ENCODE results near the gene ARHGAP9.

The ARHGAP9 gene

DNA sequence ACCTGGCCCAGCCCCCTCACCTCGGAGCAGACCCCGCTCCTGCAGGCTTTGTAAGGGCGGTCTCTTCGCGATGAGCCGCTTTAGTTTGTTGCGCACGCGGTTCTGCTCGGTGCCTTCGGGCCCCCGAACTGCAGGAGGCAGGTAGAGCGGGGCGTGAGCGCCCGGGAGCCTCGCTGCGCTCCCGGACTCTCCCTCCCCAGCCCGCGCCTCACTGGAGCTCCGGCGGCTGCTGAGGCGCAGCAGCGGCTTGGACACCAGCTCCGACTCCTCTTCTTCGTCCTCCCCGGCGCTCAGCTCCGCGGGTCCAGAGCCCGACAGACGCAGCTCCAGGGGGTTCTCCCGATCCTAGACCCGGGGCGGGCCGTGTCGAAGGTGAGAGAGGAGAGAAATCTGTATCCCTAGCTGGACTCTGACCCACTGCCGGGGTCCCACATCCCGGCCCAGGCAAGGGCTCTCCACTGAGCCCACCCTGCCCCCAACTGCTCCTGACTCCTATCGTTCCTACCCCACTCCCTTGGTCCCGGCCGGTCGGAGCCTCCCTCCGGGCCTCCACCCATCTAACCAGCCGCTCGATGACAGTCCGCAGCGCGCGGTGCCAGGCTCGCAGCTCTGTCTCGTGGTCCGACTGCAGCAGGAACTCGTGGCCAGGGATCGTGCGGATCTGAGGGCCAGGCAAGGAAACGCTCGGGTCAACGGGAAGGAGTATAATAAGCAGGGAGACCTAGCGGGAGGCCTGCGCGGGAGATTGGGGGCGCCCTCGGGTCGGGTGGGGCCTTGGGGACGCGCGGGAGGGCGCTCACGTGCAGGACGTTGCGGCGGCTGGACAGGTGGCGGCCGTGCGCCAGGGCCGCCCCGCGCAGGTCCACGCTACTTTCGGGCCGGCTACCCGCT is 4.2 kb downstream of the ARHGAP9 start:
- H3K27ac ChIP-seq = no peak overlapping the region
- TF ChIP-seq, protein P1, sequence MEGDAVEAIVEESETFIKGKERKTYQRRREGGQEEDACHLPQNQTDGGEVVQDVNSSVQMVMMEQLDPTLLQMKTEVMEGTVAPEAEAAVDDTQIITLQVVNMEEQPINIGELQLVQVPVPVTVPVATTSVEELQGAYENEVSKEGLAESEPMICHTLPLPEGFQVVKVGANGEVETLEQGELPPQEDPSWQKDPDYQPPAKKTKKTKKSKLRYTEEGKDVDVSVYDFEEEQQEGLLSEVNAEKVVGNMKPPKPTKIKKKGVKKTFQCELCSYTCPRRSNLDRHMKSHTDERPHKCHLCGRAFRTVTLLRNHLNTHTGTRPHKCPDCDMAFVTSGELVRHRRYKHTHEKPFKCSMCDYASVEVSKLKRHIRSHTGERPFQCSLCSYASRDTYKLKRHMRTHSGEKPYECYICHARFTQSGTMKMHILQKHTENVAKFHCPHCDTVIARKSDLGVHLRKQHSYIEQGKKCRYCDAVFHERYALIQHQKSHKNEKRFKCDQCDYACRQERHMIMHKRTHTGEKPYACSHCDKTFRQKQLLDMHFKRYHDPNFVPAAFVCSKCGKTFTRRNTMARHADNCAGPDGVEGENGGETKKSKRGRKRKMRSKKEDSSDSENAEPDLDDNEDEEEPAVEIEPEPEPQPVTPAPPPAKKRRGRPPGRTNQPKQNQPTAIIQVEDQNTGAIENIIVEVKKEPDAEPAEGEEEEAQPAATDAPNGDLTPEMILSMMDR (conservative IDR thresholded peaks at IDR 0.05) = no peak
- TF ChIP-seq ZFX (IDR thresholded peaks at IDR 0.05) = no peak

DNA sequence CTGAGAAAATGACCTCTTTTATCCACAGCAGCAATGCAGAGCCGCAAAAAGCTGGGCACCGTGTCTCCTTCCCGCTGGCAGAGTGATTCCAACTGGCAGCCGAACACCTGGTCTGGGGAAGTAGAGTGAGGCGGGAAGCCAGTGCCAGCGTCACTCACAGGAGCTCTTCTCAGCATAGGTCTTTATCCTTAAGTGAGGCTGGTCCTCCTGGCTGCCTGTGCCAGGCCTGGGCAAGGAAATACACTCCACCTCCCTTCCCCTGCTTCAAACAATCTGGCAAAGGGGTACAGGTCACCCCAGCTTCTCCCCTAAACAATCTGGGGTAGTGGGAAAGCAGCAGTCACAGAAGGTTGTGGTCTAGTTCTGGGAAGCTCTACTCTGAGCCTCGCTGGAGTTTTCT is 4.8 kb downstream of the ARHGAP9 start:
- no peak for TF ChIP-seq ZFX (IDR thresholded peaks at IDR 0.05)
- TF ChIP-seq, protein P1 (conservative IDR thresholded peaks at IDR 0.05) = no peak
- H3K27ac ChIP-seq = no peak overlapping the region

DNA sequence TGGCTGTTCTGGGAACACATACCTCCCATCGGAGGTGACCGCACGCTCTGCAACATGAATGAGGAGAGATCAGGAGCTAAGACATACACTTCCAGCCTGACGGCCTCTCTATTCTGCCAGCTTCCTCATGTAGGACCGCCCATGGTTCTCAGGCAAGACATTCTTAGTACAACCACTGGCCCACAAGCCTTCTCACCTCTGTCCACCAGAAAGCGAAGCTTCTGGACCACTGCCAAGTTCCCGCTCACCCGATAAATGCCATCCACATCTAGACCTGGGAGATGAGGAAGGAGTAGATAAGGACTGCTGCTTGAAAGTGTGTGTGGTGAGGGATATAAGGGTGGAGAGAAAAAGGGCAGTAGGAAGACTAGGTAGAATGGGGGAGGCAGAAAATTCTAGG is 5.2 kb downstream of the ARHGAP9 start:
- H3K27ac ChIP-seq = no peak overlapping the region
- TF ChIP-seq, protein P1 (conservative IDR thresholded peaks at IDR 0.05) = no peak
- TF ChIP-seq ZFX (IDR thresholded peaks at IDR 0.05) = no peak

DNA sequence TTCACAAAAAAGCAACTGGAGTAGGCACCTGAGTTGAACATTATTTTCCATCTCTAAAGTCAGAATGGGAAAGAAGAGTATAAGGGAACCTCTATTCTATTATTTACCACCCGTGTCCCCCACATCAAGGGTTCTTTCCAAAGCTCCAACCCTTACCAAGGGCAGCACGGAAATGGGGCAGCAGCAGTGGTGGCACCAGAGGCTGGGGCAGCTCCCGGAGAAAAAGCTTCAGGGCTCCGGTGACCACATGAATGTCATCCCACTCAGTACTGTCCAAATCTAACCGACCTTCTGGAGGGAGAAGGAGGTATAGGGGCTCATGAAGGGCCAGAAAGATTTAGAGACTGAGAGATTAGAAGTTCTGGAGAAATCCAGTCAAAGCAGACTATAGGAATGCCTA is 5.8 kb downstream of the ARHGAP9 start:
- H3K27ac ChIP-seq = no peak overlapping the region
- TF ChIP-seq ZFX (IDR thresholded peaks at IDR 0.05) = no peak
- TF ChIP-seq, protein P1 (conservative IDR thresholded peaks at IDR 0.05) = no peak

DNA sequence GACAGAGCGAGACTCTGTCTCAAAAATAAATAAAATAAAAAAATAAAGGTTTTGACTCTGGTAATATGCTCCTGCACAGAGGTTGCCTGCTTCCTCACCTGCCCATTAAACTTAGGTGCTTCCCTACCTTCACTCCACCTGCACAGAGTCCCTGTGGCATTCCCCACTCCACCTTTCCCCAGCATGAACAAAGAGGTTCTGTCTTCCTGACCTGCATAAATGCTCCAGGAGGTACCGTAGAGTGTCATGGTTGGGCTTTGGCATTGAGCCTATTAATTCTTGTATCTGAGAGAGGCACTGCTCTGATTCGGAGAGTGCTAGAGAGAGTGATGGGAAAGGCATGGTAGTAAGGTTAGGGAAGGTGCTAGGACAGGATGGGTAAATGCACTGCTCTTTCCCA is 6.3 kb downstream of the ARHGAP9 start:
- TF ChIP-seq, protein P1 (conservative IDR thresholded peaks at IDR 0.05) = no peak
- no peak for TF ChIP-seq ZFX (IDR thresholded peaks at IDR 0.05)
- no peak overlapping the region for H3K27ac ChIP-seq

DNA sequence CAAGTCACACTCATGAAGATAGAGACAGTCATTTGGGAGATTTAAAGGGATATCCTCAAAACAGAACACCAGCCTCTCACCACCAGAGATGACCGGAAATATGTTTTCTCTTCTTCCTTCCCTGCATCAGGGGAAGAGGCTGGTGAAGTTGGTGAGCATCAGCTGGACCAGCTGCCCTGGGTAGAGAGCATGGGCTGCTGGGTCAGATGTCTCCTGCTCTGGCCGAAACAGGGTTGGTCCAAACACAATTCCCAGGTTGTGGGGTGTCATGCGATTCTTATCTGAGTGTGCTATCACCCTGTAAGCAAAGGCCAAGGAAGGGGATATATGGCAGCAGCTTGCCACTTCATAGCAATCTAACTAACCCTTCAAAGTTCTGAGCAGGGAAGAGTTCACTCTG is 7.3 kb downstream of the ARHGAP9 start:
- no peak overlapping the region for H3K27ac ChIP-seq
- TF ChIP-seq ZFX (IDR thresholded peaks at IDR 0.05) = no peak
- TF ChIP-seq, protein P1 (conservative IDR thresholded peaks at IDR 0.05) = no peak

DNA sequence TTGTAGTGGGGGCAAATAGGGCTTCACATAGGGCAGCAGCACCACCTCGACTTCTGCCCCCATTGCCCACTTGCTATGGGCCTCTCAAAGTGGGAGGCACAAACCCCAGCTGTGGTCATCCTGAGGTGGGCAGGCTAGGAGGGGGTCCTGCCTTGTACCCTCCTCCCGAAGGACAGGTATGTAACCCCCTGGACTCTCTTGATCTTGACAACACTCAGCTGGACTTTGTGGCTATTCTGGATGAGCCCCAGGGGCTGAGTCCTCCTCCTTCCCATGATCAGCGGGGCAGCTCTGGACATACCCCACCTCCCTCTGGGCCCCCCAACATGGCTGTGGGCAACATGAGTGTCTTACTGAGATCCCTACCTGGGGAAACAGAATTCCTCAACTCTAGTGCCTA is 8.0 kb downstream of the ARHGAP9 start:
- TF ChIP-seq, protein P1 (conservative IDR thresholded peaks at IDR 0.05) = no peak
- no peak for TF ChIP-seq ZFX (IDR thresholded peaks at IDR 0.05)
- no peak overlapping the region for H3K27ac ChIP-seq
